CD4-positive, alpha-beta T cell treated with Interleukin-15 for 1 hour (primary cell): ENCODE results near the gene NDUFA8.
A peak's percentile ranks its signal among the peaks of the same experiment; 100 is the strongest.

Experiments
- DNase-seq: peaks from one replicate; pipeline ENCODE4 v3.0.0-alpha.2; 2020

NDUFA8 gene

GRCh38 chr9:122183501-122183900, 23.9 kb upstream of the NDUFA8 start:
- no peak for DNase-seq

GRCh38 chr9:122180633-122181032, 21.1 kb upstream of the NDUFA8 start:
- DNase-seq: no peak

GRCh38 chr9:122179690-122180074, 20.1 kb upstream of the NDUFA8 start:
- no peak for DNase-seq

- DNase-seq: no peak
These were observed 19.6 kb upstream of the NDUFA8 start for GRCh38 chr9:122179054-122179689.

GRCh38 chr9:122176916-122177315, 17.3 kb upstream of the NDUFA8 start:
- no peak for DNase-seq

GRCh38 chr9:122173670-122174069, 14.1 kb upstream of the NDUFA8 start:
- no peak for DNase-seq

- no peak for DNase-seq
These were observed 12.6 kb upstream of the NDUFA8 start for GRCh38 chr9:122172131-122172530.

- DNase-seq: no peak
These were observed 8.8 kb upstream of the NDUFA8 start for GRCh38 chr9:122168356-122168755.

GRCh38 chr9:122164286-122164685, 4.7 kb upstream of the NDUFA8 start:
- no peak for DNase-seq

GRCh38 chr9:122162415-122162814, 2.8 kb upstream of the NDUFA8 start:
- DNase-seq: no peak

GRCh38 chr9:122159925-122160246, 307 bp upstream of the NDUFA8 start:
- no peak for DNase-seq

GRCh38 chr9:122158202-122158601, 1.4 kb downstream of the NDUFA8 start:
- peak; percentile 36 for DNase-seq

- DNase-seq: no peak
These were observed 3.8 kb downstream of the NDUFA8 start for GRCh38 chr9:122155796-122156195.

- DNase-seq: no peak
These were observed 8.2 kb downstream of the NDUFA8 start for GRCh38 chr9:122151267-122151828.

- no peak for DNase-seq
These were observed 14.1 kb downstream of the NDUFA8 start for GRCh38 chr9:122145592-122145863.

- DNase-seq: no peak
These were observed 14.6 kb downstream of the NDUFA8 start for GRCh38 chr9:122144836-122145591.

- no peak for DNase-seq
These were observed 15.6 kb downstream of the NDUFA8 start for GRCh38 chr9:122143876-122144405.

GRCh38 chr9:122143296-122143695, 16.3 kb downstream of the NDUFA8 start:
- DNase-seq: no peak

- no peak for DNase-seq
These were observed 17.9 kb downstream of the NDUFA8 start for GRCh38 chr9:122141671-122142070.

- no peak for DNase-seq
These were observed 19.0 kb downstream of the NDUFA8 start for GRCh38 chr9:122140368-122141193.

GRCh38 chr9:122138560-122139268, 20.9 kb downstream of the NDUFA8 start:
- no peak for DNase-seq

- DNase-seq: no peak
These were observed 24.1 kb downstream of the NDUFA8 start for GRCh38 chr9:122135529-122135859.
